ENCODE measurements around the gene RELB. TPM values are rescaled to one million over a fixed set of nuclear protein-coding genes. Genes with fewer than 3 reads are reported as not detected.

RELB gene
- total and polyA plus RNA-seq, 3 donors from 2014 or later: 9.1 to 10.1 (median 9.7) TPM

DNA sequence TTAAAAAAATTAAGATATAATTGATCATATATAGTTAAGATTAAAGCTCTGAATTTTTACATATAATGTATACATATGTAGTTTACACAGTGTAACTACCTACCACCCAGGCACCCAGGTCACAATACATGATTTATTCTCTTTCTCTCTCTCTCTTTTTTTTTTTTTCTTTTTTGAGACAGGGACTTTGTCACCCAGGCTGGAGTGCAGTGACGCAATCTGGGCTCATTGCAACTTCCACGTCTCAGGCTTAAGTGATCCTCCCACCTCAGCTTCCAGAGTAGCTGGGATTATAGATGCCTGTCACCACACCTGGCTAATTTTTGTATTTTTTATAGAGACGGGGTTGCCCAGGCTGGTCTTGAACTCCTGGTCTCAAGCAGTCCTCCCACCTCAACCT lies 18.8 kb downstream of the RELB start:
- no peak overlapping the region for H3K27ac ChIP-seq
- no peaks in the 10 kb centered on the region for H3K36me3 ChIP-seq (ENCODE audit: low read depth, missing control alignments)
- H3K4me1 ChIP-seq: no peaks in the 10 kb centered on the region
- H3K27me3 ChIP-seq: no peaks in the 10 kb centered on the region
- 84 to 89% methylated on average over 3 of the region's 3 CpGs for WGBS, 2 donors
- TF ChIP-seq POLR2A (IDR thresholded peaks at IDR 0.05): no peak
- TF ChIP-seq, protein P1, sequence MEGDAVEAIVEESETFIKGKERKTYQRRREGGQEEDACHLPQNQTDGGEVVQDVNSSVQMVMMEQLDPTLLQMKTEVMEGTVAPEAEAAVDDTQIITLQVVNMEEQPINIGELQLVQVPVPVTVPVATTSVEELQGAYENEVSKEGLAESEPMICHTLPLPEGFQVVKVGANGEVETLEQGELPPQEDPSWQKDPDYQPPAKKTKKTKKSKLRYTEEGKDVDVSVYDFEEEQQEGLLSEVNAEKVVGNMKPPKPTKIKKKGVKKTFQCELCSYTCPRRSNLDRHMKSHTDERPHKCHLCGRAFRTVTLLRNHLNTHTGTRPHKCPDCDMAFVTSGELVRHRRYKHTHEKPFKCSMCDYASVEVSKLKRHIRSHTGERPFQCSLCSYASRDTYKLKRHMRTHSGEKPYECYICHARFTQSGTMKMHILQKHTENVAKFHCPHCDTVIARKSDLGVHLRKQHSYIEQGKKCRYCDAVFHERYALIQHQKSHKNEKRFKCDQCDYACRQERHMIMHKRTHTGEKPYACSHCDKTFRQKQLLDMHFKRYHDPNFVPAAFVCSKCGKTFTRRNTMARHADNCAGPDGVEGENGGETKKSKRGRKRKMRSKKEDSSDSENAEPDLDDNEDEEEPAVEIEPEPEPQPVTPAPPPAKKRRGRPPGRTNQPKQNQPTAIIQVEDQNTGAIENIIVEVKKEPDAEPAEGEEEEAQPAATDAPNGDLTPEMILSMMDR (IDR thresholded peaks at IDR 0.05): no peak
- intact Hi-C loops (cut with DNase I; ENCODE audit: low total_unique reads): no loop called here
- DNase-seq: no peak
- no peaks in the 10 kb centered on the region for H3K9me3 ChIP-seq
- no peak overlapping the region for H3K4me3 ChIP-seq

DNA sequence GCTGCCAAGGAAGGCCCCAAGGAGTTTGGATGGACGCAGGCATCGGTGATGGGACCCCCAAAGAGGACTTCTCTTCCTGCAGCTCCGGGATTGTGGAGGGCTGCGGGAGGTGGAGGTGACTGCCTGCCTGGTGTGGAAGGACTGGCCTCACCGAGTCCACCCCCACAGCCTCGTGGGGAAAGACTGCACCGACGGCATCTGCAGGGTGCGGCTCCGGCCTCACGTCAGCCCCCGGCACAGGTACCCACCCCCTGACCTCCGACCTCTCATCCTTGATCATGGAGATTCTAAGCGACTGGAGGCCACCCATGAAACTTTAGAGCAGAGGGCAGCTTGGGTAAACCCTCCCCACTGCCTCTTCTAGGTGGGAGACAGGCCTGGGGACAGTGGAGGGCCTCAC lies 20.7 kb downstream of the RELB start:
- 84 to 95% methylated on average over 10 to 14 of the region's 14 CpGs for WGBS, 2 donors
- no peaks in the 10 kb centered on the region for H3K4me1 ChIP-seq
- TF ChIP-seq, protein P1 (IDR thresholded peaks at IDR 0.05): no peak
- no peak for TF ChIP-seq POLR2A (IDR thresholded peaks at IDR 0.05)
- no peak overlapping the region for H3K27ac ChIP-seq
- intact Hi-C loops (cut with DNase I; ENCODE audit: low total_unique reads): no loop called here
- H3K4me3 ChIP-seq: no peak overlapping the region
- no peaks in the 10 kb centered on the region for H3K9me3 ChIP-seq
- no peak for DNase-seq
- no peaks in the 10 kb centered on the region for H3K27me3 ChIP-seq
- H3K36me3 ChIP-seq (ENCODE audit: low read depth, missing control alignments): no peaks in the 10 kb centered on the region

DNA sequence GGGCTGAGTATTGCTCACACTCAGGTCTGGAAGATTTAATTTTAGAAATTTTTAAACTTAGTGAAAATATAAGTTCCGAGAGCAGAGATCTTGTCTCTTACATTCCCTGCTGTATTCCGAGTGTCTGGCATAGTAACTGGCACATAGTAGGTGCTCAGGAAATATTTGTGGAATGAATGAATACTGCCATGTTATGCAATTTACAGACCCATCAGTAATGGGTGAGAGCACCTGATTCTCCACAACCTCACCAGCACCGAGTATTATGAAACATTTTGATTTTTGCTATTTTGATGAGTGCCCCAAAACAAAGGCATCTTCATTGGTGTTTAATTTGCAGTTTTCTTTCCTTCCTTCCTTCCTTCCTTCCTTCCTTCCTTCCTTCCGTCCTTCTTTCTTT lies 21.8 kb downstream of the RELB start:
- Histone ChIP-seq H3K4me3 (no peak overlapping the region), H3K27me3 (no peaks in the 10 kb centered on the region), H3K9me3 (no peaks in the 10 kb centered on the region), H3K36me3 (ENCODE audit: low read depth, missing control alignments) (no peaks in the 10 kb centered on the region), H3K4me1 (no peaks in the 10 kb centered on the region), H3K27ac (no peak overlapping the region)
- DNase-seq: no peak
- 92 to 98% methylated on average over 4 of the region's 4 CpGs for WGBS, 2 donors
- TF ChIP-seq, protein P1 (IDR thresholded peaks at IDR 0.05): no peak
- no peak for TF ChIP-seq POLR2A (IDR thresholded peaks at IDR 0.05)
- intact Hi-C loops (cut with DNase I; ENCODE audit: low total_unique reads): no loop called here

- WGBS, 2 donors: 92 to 98% methylated on average over 9 of the region's 9 CpGs
- TF ChIP-seq POLR2A (IDR thresholded peaks at IDR 0.05): no peak
- TF ChIP-seq, protein P1 (IDR thresholded peaks at IDR 0.05): no peak
- DNase-seq: no peak
- Histone ChIP-seq H3K4me1 (no peaks in the 10 kb centered on the region), H3K36me3 (ENCODE audit: low read depth, missing control alignments) (no peaks in the 10 kb centered on the region), H3K9me3 (no peaks in the 10 kb centered on the region), H3K27me3 (no peaks in the 10 kb centered on the region), H3K4me3 (no peak overlapping the region), H3K27ac (no peak overlapping the region)
- intact Hi-C loops (cut with DNase I; ENCODE audit: low total_unique reads): no loop called here
Measured at GRCh38 chr19:45025264-45025663, 24.0 kb downstream of the RELB start.

DNA sequence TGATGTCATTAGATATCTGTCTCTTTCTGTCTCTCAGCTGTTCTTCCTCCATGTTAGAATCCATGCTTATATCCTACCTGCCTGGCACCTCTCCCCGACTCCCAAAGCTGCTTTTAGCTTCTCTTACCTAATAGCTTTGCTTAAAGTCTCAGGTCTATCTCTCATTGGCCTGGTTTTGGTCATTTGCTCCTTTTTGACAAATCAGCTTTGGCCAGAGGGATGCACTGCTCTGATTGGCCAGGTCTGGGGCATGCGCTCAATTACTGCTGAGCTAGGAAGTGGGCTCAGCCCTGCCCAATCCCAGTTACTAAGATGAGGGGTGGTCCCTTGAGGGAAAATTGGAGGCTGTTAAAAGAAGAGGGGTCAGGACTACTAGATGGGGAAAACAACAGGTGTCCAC lies 26.1 kb downstream of the RELB start:
- no peaks in the 10 kb centered on the region for H3K4me1 ChIP-seq
- no peaks in the 10 kb centered on the region for H3K27me3 ChIP-seq
- no peaks in the 10 kb centered on the region for H3K36me3 ChIP-seq (ENCODE audit: low read depth, missing control alignments)
- H3K27ac ChIP-seq: no peak overlapping the region
- 82 to 86% methylated on average over 2 of the region's 2 CpGs for WGBS, 2 donors
- H3K9me3 ChIP-seq: no peaks in the 10 kb centered on the region
- no peak for TF ChIP-seq POLR2A (IDR thresholded peaks at IDR 0.05)
- TF ChIP-seq, protein P1 (IDR thresholded peaks at IDR 0.05): no peak
- DNase-seq: no peak
- H3K4me3 ChIP-seq: no peak overlapping the region
- intact Hi-C loops (cut with DNase I; ENCODE audit: low total_unique reads): no loop called here
